T-helper 9 cell (primary cell): ENCODE measurements around the gene SCP2D1.

Source experiments
- DNase-seq: peaks from one replicate; pipeline ENCODE4 v3.0.0-alpha.2; 2020

SCP2D1 gene

DNA sequence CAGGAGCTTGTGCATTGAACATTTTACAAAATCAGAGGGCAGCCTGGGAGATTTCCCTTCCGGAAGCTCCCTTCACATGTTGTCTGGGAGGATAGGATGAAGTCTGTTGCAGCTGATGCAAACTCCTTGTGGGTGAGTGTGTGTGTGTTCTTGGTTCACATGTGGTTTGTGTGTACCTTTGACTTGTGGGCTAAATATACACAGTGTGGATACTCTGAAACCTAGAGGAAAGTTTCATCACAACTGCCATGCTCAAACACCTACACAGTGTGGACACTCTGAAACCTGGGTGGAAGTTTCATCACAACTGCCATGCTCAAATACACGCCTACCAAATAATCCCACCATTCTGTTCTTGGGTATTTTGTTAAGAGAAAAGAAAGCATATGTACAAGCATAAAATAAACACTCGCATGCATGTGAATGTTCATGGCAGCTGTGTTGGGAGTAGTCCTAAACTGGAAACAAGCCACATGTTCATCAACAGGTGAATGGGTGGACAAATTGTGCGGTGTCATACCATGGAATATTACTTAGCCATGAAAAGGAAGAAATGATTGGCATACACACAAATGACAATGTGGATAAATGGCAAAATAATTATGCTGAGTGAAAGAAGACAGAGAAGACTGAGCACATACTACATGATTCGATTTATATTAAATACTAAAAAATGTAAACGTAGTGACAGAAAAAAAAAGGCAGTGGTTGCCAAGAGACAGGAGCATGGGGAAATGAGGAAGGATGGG, 1.8 kb downstream of the SCP2D1 start:
- no peak for DNase-seq

GRCh38 chr20:18822832-18823231, 9.2 kb downstream of the SCP2D1 start:
- no peak for DNase-seq

DNA sequence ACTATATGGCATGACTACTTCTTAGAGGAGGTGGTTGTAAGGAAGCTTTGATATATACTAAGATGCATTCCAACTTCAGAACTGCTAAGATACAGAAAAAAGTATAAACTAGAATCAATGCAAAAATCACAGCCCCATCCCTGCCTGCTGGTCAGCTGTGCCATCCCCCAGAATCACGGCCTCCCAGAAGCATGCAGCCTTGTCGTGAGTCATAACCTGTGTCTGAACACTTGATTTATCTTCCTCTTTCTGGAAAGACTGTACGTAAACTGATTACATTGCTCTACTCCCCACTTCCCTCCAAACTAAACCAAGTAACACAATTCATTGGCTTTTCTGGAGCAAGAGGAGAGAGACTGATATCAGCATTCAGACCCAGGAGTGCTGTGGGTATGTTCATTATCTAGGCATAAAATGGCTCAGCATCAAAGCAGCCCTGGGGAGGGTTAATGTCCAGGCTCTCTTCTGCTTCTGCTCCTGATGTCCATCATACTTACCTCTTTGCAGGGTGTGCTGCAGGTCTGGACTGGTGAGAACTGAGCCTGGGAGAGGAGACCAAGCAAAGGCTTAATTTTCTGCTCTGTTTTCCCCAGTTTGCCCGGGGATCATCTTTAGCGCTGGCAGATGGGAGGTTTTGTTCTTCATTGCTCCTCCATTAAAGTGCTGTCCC, 18.4 kb downstream of the SCP2D1 start:
- no peak for DNase-seq

DNA sequence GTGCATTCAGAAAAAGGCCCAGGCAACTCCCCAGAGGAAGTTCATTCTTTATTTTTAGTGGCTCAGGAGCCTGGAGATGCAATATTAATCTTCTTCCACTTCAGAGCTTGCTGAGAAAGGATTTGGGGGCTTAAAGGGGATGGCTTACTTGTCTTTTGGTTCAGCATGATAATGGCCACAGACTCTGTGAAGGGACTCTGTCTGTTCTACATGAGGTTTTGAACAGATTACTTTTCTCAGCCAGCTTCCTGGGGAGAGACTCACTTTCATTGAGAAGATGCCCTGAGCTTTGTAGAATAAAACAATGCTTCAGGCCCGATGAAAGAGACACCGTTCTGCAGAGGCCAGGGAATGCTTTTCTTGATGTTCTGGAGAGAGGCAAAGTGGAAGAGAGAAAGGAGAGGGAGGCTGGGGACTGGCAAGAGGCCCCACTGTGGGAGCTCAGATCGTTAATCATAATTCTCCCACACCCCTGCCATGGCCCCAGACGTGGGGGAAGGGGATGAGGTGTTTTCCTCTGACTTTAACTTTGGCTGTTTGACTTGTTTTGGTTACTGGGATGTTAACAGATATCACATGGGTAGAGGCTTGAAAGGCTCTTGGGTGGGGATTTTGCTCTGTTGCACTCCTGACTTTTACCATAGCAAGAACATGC, 19.1 kb downstream of the SCP2D1 start:
- no peak for DNase-seq

- no peak for DNase-seq
Observed at GRCh38 chr20:18835466-18836256, 22.1 kb downstream of the SCP2D1 start.

- no peak for DNase-seq
Observed at GRCh38 chr20:18837718-18838117, 24.1 kb downstream of the SCP2D1 start.

DNA sequence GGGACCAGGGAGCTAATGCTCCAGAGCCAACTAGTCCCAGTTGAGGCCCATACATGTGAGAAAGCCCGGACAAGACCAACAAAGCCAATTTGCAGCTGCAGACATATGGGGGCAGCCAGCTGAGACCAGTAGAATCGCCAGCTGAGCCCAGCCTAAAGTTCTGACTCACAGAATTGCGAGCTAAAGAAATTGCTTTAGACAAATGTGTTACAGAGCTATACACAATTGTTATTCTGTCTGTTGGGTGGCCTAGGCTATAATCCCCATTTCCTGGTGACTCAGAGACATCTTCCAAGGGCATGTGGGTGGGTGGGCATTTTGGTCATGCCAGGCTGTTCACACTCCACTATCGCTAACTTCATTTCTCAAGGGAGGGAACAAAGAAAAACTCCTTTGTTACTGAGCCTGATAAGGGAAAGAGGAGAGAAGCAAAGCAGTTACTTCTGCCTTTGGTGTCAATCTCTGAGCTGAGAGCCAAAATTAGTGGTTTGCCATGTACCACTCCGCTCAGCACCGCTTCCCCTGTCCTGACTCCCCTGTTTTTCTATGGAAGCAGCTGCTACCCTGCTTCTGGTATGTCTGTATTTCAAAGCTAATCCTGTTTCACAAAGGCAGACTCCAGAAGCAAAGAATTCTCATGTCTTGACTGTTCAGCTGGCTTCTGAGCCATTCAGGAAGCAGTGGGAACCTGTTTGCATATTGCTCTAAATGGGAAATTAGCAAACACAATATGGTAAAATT, 26.1 kb downstream of the SCP2D1 start:
- no peak for DNase-seq

DNA sequence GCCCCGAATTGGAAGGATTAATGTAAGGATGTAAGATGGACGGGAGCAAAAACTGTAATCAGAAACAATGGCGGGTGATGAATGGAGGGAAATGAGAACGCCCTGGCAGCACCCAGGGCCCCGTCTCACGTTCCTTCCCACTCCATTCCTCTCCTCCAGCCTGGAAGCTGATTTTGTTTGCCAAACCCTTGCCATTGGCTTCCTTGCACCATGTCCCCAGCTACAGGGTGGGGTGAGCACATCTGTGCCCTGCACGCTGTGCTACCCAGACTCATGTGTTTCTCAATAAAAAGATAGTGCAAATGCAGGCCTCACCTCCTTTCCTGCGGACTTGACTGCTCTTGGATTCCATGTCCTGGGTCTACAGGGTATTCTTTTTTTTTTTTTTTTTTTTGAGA, 26.7 kb downstream of the SCP2D1 start:
- no peak for DNase-seq

- no peak for DNase-seq
Observed at GRCh38 chr20:18845017-18845416, 31.4 kb downstream of the SCP2D1 start.

- DNase-seq = no peak
Observed at GRCh38 chr20:18847226-18847755, 33.7 kb downstream of the SCP2D1 start.

GRCh38 chr20:18849131-18849530, 35.5 kb downstream of the SCP2D1 start:
- no peak for DNase-seq

- no peak for DNase-seq
Observed at GRCh38 chr20:18851629-18852028, 38.0 kb downstream of the SCP2D1 start.

DNA sequence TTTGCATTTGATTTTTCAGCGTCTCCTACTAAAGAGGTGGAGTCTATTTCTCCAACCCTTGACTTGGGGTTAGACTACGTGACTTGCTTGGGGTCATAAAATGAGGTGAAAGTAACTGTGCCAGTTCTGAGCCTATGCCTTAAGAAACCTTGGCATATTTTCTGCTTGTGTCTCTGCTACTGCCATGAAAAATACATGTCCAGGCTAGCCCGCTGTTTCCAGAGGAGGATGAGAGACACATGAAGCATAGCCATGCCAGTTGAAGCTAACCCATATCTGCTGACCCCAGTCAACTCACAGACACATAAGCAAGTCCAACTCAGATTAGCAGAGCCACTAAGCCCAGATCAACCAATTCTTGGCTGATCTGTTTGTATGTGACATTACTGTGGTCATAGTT, 38.7 kb downstream of the SCP2D1 start:
- no peak for DNase-seq

GRCh38 chr20:18853216-18853615, 39.6 kb downstream of the SCP2D1 start:
- no peak for DNase-seq

- no peak for DNase-seq
Observed at GRCh38 chr20:18853946-18854646, 40.5 kb downstream of the SCP2D1 start.

DNA sequence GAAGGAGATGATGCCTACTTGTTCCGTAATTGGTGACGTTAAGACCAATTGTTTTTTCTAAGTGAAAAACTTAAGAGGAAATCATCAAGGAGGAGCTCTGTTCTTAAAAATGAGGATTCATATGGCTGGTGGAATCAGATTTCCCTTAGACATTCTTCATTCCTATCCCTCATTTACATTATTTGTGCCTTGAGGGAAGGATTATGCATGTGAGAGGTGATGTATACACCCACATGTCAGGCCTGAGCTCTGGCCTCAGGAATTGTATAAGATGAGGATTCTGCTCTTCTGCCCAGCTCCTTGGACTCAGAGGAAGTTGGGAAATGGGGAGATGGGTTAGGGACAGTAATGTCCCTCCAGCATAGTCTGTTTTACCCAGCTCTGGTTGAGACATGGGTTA, 42.3 kb downstream of the SCP2D1 start:
- no peak for DNase-seq

- no peak for DNase-seq
Observed at GRCh38 chr20:18856873-18857272, 43.3 kb downstream of the SCP2D1 start.

DNA sequence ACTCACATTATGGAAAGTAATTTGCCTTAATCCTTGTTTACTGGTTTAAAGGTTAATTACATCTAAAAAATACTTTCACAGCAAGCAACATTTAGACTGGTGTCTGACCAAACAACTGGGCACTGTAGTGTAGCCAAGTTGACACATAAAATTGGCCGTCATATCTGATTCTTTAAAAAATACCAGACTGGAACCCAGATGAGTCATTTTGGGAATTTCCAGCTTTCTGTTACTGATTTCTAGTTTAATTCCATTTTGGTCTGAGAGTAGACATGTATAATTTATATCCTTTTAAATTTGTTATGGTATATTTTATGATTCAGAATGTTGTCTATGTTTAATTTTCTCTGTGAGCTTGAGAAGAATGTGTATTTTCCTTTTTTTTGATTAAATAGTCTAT, 44.1 kb downstream of the SCP2D1 start:
- DNase-seq = no peak

GRCh38 chr20:18858816-18859215, 45.2 kb downstream of the SCP2D1 start:
- no peak for DNase-seq
